Measurements from ENCODE around the gene KCNRG. TPM values are rescaled to one million over a fixed set of nuclear protein-coding genes. Genes with fewer than 3 reads are reported as not detected.

The KCNRG gene
- total and polyA plus RNA-seq, 2 experiments from 2014 or later, result 0.60 TPM; not detected in 1

DNA sequence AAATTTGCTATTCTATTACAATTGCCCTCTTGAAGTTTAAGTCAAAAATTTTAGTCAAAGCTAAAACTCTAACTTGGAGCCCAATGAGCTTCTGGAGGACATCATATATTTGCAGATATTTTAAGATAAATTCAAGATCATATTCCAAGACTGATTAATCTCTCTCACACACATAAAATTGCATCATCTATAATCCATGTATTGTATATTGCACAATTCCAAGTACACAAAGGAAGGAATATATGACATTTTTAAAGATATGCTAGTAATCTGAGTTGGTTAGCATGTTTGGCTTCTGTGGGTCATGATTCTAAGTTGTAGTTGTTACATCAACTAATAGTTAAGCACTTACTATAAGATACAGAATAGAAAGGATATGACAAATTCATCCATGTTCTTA lies 53.3 kb downstream of the KCNRG start:
- H3K4me1 Mint-ChIP-seq, result no peaks in the 10 kb centered on the region
- no peaks in the 10 kb centered on the region for H3K9me2 ChIP-seq (ENCODE audit: insufficient read depth)
- no peaks in the 10 kb centered on the region for H4K20me1 ChIP-seq (replicated peaks; ENCODE audit: insufficient read depth)
- ATAC-seq, result no peak
- no peaks in the 10 kb centered on the region for H3K27me3 Mint-ChIP-seq (ENCODE audit: insufficient read depth, low read depth, poor library complexity)
- TF ChIP-seq NANOG (IDR thresholded peaks at IDR 0.05; ENCODE audit: borderline replicate concordance) (no peak), ZNF114 (CRISPR knock-in tag; IDR thresholded peaks at IDR 0.05) (no peak), JUNB (IDR thresholded peaks at IDR 0.05; ENCODE audit: unreplicated experiment) (no peak), ZNF331 (CRISPR knock-in tag; IDR thresholded peaks at IDR 0.05; ENCODE audit: low read depth) (no peak), EZH2phosphoT487 (IDR thresholded peaks at IDR 0.05; ENCODE audit: unreplicated experiment) (no peak), STAT1 (IDR thresholded peaks at IDR 0.05; ENCODE audit: unreplicated experiment) (no peak), POLR2AphosphoS5 (IDR thresholded peaks at IDR 0.05; ENCODE audit: low read depth) (no peak), ETS1 (IDR thresholded peaks at IDR 0.05) (no peak), CREB1 (CRISPR knock-in tag; IDR thresholded peaks at IDR 0.05; ENCODE audit: low read depth) (no peak), EZH2 (IDR thresholded peaks at IDR 0.05; ENCODE audit: low read depth, unreplicated experiment) (no peak)
- TF ChIP-seq, protein P1, sequence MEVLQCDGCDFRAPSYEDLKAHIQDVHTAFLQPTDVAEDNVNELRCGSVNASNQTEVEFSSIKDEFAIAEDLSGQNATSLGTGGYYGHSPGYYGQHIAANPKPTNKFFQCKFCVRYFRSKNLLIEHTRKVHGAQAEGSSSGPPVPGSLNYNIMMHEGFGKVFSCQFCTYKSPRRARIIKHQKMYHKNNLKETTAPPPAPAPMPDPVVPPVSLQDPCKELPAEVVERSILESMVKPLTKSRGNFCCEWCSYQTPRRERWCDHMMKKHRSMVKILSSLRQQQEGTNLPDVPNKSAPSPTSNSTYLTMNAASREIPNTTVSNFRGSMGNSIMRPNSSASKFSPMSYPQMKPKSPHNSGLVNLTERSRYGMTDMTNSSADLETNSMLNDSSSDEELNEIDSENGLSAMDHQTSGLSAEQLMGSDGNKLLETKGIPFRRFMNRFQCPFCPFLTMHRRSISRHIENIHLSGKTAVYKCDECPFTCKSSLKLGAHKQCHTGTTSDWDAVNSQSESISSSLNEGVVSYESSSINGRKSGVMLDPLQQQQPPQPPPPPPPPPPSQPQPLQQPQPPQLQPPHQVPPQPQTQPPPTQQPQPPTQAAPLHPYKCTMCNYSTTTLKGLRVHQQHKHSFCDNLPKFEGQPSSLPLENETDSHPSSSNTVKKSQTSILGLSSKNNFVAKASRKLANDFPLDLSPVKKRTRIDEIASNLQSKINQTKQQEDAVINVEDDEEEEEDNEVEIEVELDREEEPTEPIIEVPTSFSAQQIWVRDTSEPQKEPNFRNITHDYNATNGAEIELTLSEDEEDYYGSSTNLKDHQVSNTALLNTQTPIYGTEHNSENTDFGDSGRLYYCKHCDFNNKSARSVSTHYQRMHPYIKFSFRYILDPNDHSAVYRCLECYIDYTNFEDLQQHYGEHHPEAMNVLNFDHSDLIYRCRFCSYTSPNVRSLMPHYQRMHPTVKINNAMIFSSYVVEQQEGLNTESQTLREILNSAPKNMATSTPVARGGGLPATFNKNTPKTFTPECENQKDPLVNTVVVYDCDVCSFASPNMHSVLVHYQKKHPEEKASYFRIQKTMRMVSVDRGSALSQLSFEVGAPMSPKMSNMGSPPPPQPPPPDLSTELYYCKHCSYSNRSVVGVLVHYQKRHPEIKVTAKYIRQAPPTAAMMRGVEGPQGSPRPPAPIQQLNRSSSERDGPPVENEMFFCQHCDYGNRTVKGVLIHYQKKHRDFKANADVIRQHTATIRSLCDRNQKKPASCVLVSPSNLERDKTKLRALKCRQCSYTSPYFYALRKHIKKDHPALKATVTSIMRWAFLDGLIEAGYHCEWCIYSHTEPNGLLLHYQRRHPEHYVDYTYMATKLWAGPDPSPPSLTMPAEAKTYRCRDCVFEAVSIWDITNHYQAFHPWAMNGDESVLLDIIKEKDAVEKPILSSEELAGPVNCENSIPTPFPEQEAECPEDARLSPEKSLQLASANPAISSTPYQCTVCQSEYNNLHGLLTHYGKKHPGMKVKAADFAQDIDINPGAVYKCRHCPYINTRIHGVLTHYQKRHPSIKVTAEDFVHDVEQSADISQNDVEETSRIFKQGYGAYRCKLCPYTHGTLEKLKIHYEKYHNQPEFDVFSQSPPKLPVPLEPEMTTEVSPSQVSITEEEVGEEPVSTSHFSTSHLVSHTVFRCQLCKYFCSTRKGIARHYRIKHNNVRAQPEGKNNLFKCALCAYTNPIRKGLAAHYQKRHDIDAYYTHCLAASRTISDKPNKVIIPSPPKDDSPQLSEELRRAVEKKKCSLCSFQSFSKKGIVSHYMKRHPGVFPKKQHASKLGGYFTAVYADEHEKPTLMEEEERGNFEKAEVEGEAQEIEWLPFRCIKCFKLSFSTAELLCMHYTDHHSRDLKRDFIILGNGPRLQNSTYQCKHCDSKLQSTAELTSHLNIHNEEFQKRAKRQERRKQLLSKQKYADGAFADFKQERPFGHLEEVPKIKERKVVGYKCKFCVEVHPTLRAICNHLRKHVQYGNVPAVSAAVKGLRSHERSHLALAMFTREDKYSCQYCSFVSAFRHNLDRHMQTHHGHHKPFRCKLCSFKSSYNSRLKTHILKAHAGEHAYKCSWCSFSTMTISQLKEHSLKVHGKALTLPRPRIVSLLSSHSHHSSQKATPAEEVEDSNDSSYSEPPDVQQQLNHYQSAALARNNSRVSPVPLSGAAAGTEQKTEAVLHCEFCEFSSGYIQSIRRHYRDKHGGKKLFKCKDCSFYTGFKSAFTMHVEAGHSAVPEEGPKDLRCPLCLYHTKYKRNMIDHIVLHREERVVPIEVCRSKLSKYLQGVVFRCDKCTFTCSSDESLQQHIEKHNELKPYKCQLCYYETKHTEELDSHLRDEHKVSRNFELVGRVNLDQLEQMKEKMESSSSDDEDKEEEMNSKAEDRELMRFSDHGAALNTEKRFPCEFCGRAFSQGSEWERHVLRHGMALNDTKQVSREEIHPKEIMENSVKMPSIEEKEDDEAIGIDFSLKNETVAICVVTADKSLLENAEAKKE (CRISPR knock-in tag; IDR thresholded peaks at IDR 0.05), result no peak
- TF ChIP-seq, protein P2, sequence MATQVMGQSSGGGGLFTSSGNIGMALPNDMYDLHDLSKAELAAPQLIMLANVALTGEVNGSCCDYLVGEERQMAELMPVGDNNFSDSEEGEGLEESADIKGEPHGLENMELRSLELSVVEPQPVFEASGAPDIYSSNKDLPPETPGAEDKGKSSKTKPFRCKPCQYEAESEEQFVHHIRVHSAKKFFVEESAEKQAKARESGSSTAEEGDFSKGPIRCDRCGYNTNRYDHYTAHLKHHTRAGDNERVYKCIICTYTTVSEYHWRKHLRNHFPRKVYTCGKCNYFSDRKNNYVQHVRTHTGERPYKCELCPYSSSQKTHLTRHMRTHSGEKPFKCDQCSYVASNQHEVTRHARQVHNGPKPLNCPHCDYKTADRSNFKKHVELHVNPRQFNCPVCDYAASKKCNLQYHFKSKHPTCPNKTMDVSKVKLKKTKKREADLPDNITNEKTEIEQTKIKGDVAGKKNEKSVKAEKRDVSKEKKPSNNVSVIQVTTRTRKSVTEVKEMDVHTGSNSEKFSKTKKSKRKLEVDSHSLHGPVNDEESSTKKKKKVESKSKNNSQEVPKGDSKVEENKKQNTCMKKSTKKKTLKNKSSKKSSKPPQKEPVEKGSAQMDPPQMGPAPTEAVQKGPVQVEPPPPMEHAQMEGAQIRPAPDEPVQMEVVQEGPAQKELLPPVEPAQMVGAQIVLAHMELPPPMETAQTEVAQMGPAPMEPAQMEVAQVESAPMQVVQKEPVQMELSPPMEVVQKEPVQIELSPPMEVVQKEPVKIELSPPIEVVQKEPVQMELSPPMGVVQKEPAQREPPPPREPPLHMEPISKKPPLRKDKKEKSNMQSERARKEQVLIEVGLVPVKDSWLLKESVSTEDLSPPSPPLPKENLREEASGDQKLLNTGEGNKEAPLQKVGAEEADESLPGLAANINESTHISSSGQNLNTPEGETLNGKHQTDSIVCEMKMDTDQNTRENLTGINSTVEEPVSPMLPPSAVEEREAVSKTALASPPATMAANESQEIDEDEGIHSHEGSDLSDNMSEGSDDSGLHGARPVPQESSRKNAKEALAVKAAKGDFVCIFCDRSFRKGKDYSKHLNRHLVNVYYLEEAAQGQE (IDR thresholded peaks at IDR 0.05; ENCODE audit: unreplicated experiment), result no peak
- TF ChIP-seq, protein P3, sequence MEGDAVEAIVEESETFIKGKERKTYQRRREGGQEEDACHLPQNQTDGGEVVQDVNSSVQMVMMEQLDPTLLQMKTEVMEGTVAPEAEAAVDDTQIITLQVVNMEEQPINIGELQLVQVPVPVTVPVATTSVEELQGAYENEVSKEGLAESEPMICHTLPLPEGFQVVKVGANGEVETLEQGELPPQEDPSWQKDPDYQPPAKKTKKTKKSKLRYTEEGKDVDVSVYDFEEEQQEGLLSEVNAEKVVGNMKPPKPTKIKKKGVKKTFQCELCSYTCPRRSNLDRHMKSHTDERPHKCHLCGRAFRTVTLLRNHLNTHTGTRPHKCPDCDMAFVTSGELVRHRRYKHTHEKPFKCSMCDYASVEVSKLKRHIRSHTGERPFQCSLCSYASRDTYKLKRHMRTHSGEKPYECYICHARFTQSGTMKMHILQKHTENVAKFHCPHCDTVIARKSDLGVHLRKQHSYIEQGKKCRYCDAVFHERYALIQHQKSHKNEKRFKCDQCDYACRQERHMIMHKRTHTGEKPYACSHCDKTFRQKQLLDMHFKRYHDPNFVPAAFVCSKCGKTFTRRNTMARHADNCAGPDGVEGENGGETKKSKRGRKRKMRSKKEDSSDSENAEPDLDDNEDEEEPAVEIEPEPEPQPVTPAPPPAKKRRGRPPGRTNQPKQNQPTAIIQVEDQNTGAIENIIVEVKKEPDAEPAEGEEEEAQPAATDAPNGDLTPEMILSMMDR (conservative IDR thresholded peaks at IDR 0.05; ENCODE audit: low read depth in 2 of 2), result no peak
- H3K27ac Mint-ChIP-seq, result no peak overlapping the region
- no peaks in the 10 kb centered on the region for H3K9me3 Mint-ChIP-seq
- H3K4me3 ChIP-seq, result no peak overlapping the region
- peaks cover 13% of the 10 kb centered on the region; the same call in 2 of the 3 replicates for H3K36me3 Mint-ChIP-seq (ENCODE audit: low read depth)
- no peak overlapping the region for H2AFZ ChIP-seq
- H3K4me1 ChIP-seq (ENCODE audit: insufficient read depth), result no peaks in the 10 kb centered on the region
- no peaks in the 10 kb centered on the region for H3F3A ChIP-seq (replicated peaks; ENCODE audit: low read depth)
- DNase-seq (ENCODE audit: low spot score), result no peak
- H3K4me2 ChIP-seq, result no peak overlapping the region
- H3K79me2 ChIP-seq (replicated peaks; ENCODE audit: insufficient read depth), result peaks cover 13% of the 10 kb centered on the region; the same call in 1 of the 2 replicates
- H3K36me3 ChIP-seq (ENCODE audit: insufficient read depth), result no peaks in the 10 kb centered on the region
- H3K27me3 ChIP-seq (ENCODE audit: insufficient read depth), result no peaks in the 10 kb centered on the region
- no peak overlapping the region for H3K27ac ChIP-seq (ENCODE audit: low read depth)
- H3K4me3 Mint-ChIP-seq, result no peak overlapping the region
